Parathyroid adenoma (tissue), 2 donors: ENCODE measurements around the gene CFAP100.

Experiments
- H2AFZ ChIP-seq: fragments of 300-600 bp; sonication (generic); one replicate; pipeline ENCODE4 v1.7.0; 2017; ENCODE audit warnings: antibody characterized with exemption, mild to moderate bottlenecking
- H3K27ac ChIP-seq: fragments of 300-600 bp; sonication (generic); one replicate; pipeline ENCODE4 v1.7.0; 2017
- H3K27me3 ChIP-seq: fragments of 300-600 bp; sonication (generic); one replicate; pipeline ENCODE4 v1.7.0; 2017; ENCODE audit warnings: low read length; ENCODE audit not compliant: control insufficient read depth, insufficient read depth
- H3K36me3 ChIP-seq: fragments of 300-600 bp; sonication (generic); one replicate; pipeline ENCODE4 v1.7.0; 2017; ENCODE audit warnings: low read length; ENCODE audit not compliant: control insufficient read depth, insufficient read depth
- H3K4me1 ChIP-seq: fragments of 300-600 bp; sonication (generic); one replicate; pipeline ENCODE4 v1.7.0; 2017; ENCODE audit warnings: control low read depth
- H3K4me2 ChIP-seq: fragments of 300-600 bp; sonication (generic); one replicate; pipeline ENCODE4 v1.7.0; 2017; ENCODE audit warnings: low read length
- H3K4me3 ChIP-seq: fragments of 300-600 bp; sonication (generic); one replicate; pipeline ENCODE4 v1.7.0; 2017; ENCODE audit warnings: low read depth, low read length
- H3K79me2 ChIP-seq: fragments of 300-600 bp; sonication (generic); one replicate; pipeline ENCODE4 v1.7.0; 2017; ENCODE audit warnings: control low read depth
- H3K9ac ChIP-seq: fragments of 300-600 bp; sonication (generic); one replicate; pipeline ENCODE4 v1.7.0; 2017; ENCODE audit warnings: mild to moderate bottlenecking
- H3K9me3 ChIP-seq: fragments of 300-600 bp; sonication (generic); one replicate; pipeline ENCODE4 v1.7.0; 2017; ENCODE audit warnings: low read length; ENCODE audit not compliant: control insufficient read depth
- CTCF ChIP-seq: fragments of 300-600 bp; sonication (generic); IDR thresholded peaks from one replicate; pipeline ENCODE4 v1.7.0; 2017; ENCODE audit warnings: antibody characterized with exemption, mild to moderate bottlenecking
- donor health status: primary hyperparathyroidism.

Gene CFAP100

GRCh38 chr3:126442856-126443242 lies 48.1 kb downstream of the CFAP100 start:
- no peak overlapping the region for H3K27ac ChIP-seq
- no peaks in the 10 kb centered on the region for H3K27me3 ChIP-seq
- no peak overlapping the region for H3K9ac ChIP-seq
- no peaks in the 10 kb centered on the region for H3K9me3 ChIP-seq
- no peak overlapping the region for H3K4me3 ChIP-seq
- H3K4me1 ChIP-seq, result no peaks in the 10 kb centered on the region
- H3K36me3 ChIP-seq, result no peaks in the 10 kb centered on the region
- H3K4me2 ChIP-seq, result no peak overlapping the region
- H2AFZ ChIP-seq, result no peak overlapping the region
- no peaks in the 10 kb centered on the region for H3K79me2 ChIP-seq
- TF ChIP-seq CTCF, result no peak

GRCh38 chr3:126445506-126445905 lies 50.8 kb downstream of the CFAP100 start:
- H3K9ac ChIP-seq, result no peak overlapping the region
- no peaks in the 10 kb centered on the region for H3K79me2 ChIP-seq
- H3K4me2 ChIP-seq, result no peak overlapping the region
- H3K36me3 ChIP-seq, result no peaks in the 10 kb centered on the region
- H3K4me3 ChIP-seq, result no peak overlapping the region
- H3K9me3 ChIP-seq, result no peaks in the 10 kb centered on the region
- no peak for TF ChIP-seq CTCF
- no peaks in the 10 kb centered on the region for H3K4me1 ChIP-seq
- H2AFZ ChIP-seq, result no peak overlapping the region
- no peak overlapping the region for H3K27ac ChIP-seq
- H3K27me3 ChIP-seq, result no peaks in the 10 kb centered on the region

GRCh38 chr3:126446301-126446700 lies 51.6 kb downstream of the CFAP100 start:
- Histone ChIP-seq H3K79me2 (no peaks in the 10 kb centered on the region), H3K27me3 (no peaks in the 10 kb centered on the region), H3K9ac (no peak overlapping the region), H3K4me3 (no peak overlapping the region), H2AFZ (no peak overlapping the region), H3K9me3 (no peaks in the 10 kb centered on the region), H3K27ac (no peak overlapping the region), H3K36me3 (no peaks in the 10 kb centered on the region), H3K4me1 (no peaks in the 10 kb centered on the region), H3K4me2 (no peak overlapping the region)
- no peak for TF ChIP-seq CTCF

GRCh38 chr3:126446791-126447190 lies 52.1 kb downstream of the CFAP100 start:
- H3K79me2 ChIP-seq, result no peaks in the 10 kb centered on the region
- no peaks in the 10 kb centered on the region for H3K36me3 ChIP-seq
- H3K9me3 ChIP-seq, result no peaks in the 10 kb centered on the region
- H3K9ac ChIP-seq, result no peak overlapping the region
- no peak for TF ChIP-seq CTCF
- H3K27ac ChIP-seq, result no peak overlapping the region
- H3K27me3 ChIP-seq, result no peaks in the 10 kb centered on the region
- no peak overlapping the region for H2AFZ ChIP-seq
- no peak overlapping the region for H3K4me2 ChIP-seq
- H3K4me3 ChIP-seq, result no peak overlapping the region
- no peaks in the 10 kb centered on the region for H3K4me1 ChIP-seq

- Histone ChIP-seq H3K4me2 (no peak overlapping the region), H2AFZ (no peak overlapping the region), H3K27ac (no peak overlapping the region), H3K9me3 (no peaks in the 10 kb centered on the region), H3K4me1 (no peaks in the 10 kb centered on the region), H3K79me2 (no peaks in the 10 kb centered on the region), H3K27me3 (no peaks in the 10 kb centered on the region), H3K4me3 (no peak overlapping the region), H3K9ac (no peak overlapping the region), H3K36me3 (no peaks in the 10 kb centered on the region)
- no peak for TF ChIP-seq CTCF
Measured at GRCh38 chr3:126447456-126448106, 52.9 kb downstream of the CFAP100 start.
